Activated T-helper 17 cell treated with anti-CD3 and anti-CD28 coated beads, Interleukin-2, amount 50 U/mL, for 72 hours (primary cell): ENCODE data around the gene PADI3. TPM values are rescaled to one million over a fixed set of nuclear protein-coding genes. Genes with fewer than 3 reads are reported as not detected.

ENCODE experiments used
- ATAC-seq: fragments of 150-1000 bp; cut with Tn5 transposase; replicated peaks from 2 replicates; pipeline ENCODE4 v1.10.0; 2021; ENCODE audit warnings: mild to moderate bottlenecking, moderate library complexity
- H3K27ac Mint-ChIP-seq: one replicate; pipeline ENCODE4 v1.8.0; 2022; ENCODE audit warnings: mixed read lengths
- H3K27me3 Mint-ChIP-seq: one replicate; pipeline ENCODE4 v1.8.0; 2022; ENCODE audit warnings: mixed read lengths
- H3K36me3 Mint-ChIP-seq: one replicate; pipeline ENCODE4 v1.8.0; 2022; ENCODE audit warnings: low read depth, mild to moderate bottlenecking, mixed read lengths
- H3K4me1 Mint-ChIP-seq: one replicate; pipeline ENCODE4 v1.8.0; 2022; ENCODE audit warnings: mixed read lengths
- H3K4me3 Mint-ChIP-seq: one replicate; pipeline ENCODE4 v1.8.0; 2022; ENCODE audit warnings: mild to moderate bottlenecking, mixed read lengths
- H3K9me3 Mint-ChIP-seq: one replicate; pipeline ENCODE4 v1.8.0; 2022; ENCODE audit warnings: mixed read lengths
- total RNA-seq, 2 donors: library from RNA; stranded (reverse); gene quantifications; one replicate each; pipeline ENCODE4 v1.2.3, GENCODE V29; 2022

PADI3 gene
- total RNA-seq, 2 donors from 2014 or later, result not detected

GRCh38 chr1:17282836-17283235 lies 33.9 kb downstream of the PADI3 start:
- Mint-ChIP-seq H3K4me1 (no peaks in the 10 kb centered on the region), H3K9me3 (no peaks in the 10 kb centered on the region)

GRCh38 chr1:17286646-17287045 lies 37.7 kb downstream of the PADI3 start:
- H3K27ac Mint-ChIP-seq, result no peak overlapping the region
- no peaks in the 10 kb centered on the region for H3K36me3 Mint-ChIP-seq
- ATAC-seq, result no peak
- H3K4me1 Mint-ChIP-seq, result no peaks in the 10 kb centered on the region
- peaks cover 18% of the 10 kb centered on the region for H3K27me3 Mint-ChIP-seq
- no peaks in the 10 kb centered on the region for H3K9me3 Mint-ChIP-seq
- no peak overlapping the region for H3K4me3 Mint-ChIP-seq

More at GRCh38 chr1:17282836-17283235, 33.9 kb downstream of the PADI3 start:
- H3K36me3 Mint-ChIP-seq, result no peaks in the 10 kb centered on the region
- H3K27ac Mint-ChIP-seq, result no peak overlapping the region
- peaks cover 20% of the 10 kb centered on the region for H3K27me3 Mint-ChIP-seq
- no peak overlapping the region for H3K4me3 Mint-ChIP-seq
- ATAC-seq, result no peak

GRCh38 chr1:17287130-17287776 lies 38.4 kb downstream of the PADI3 start:
- no peak for ATAC-seq
- Mint-ChIP-seq H3K27ac (no peak overlapping the region), H3K4me1 (no peaks in the 10 kb centered on the region), H3K4me3 (no peak overlapping the region), H3K27me3 (peaks cover 15% of the 10 kb centered on the region), H3K36me3 (no peaks in the 10 kb centered on the region), H3K9me3 (no peaks in the 10 kb centered on the region)

GRCh38 chr1:17289721-17290120 lies 40.8 kb downstream of the PADI3 start:
- Mint-ChIP-seq H3K27ac (no peak overlapping the region), H3K9me3 (no peaks in the 10 kb centered on the region), H3K36me3 (no peaks in the 10 kb centered on the region), H3K4me1 (no peaks in the 10 kb centered on the region), H3K4me3 (no peak overlapping the region), H3K27me3 (peaks cover 26% of the 10 kb centered on the region)
- no peak for ATAC-seq

GRCh38 chr1:17290553-17290952 lies 41.7 kb downstream of the PADI3 start:
- Mint-ChIP-seq H3K27ac (no peak overlapping the region), H3K36me3 (no peaks in the 10 kb centered on the region), H3K27me3 (peaks cover 26% of the 10 kb centered on the region), H3K4me3 (no peak overlapping the region), H3K9me3 (no peaks in the 10 kb centered on the region), H3K4me1 (no peaks in the 10 kb centered on the region)
- ATAC-seq, result no peak

GRCh38 chr1:17292299-17293160 lies 43.6 kb downstream of the PADI3 start:
- Mint-ChIP-seq H3K36me3 (no peaks in the 10 kb centered on the region), H3K27ac (no peak overlapping the region), H3K4me1 (no peaks in the 10 kb centered on the region), H3K27me3 (peaks cover 23% of the 10 kb centered on the region), H3K4me3 (no peak overlapping the region), H3K9me3 (no peaks in the 10 kb centered on the region)
- ATAC-seq, result no peak

- H3K27me3 Mint-ChIP-seq, result peaks cover 23% of the 10 kb centered on the region
- ATAC-seq, result no peak
- no peaks in the 10 kb centered on the region for H3K36me3 Mint-ChIP-seq
- H3K9me3 Mint-ChIP-seq, result no peaks in the 10 kb centered on the region
- H3K27ac Mint-ChIP-seq, result no peak overlapping the region
- no peaks in the 10 kb centered on the region for H3K4me1 Mint-ChIP-seq
- no peak overlapping the region for H3K4me3 Mint-ChIP-seq
Observed at GRCh38 chr1:17293681-17294425, 45.0 kb downstream of the PADI3 start.

GRCh38 chr1:17295292-17295691 lies 46.4 kb downstream of the PADI3 start:
- H3K36me3 Mint-ChIP-seq, result no peaks in the 10 kb centered on the region
- no peaks in the 10 kb centered on the region for H3K9me3 Mint-ChIP-seq
- no peak overlapping the region for H3K4me3 Mint-ChIP-seq
- no peaks in the 10 kb centered on the region for H3K4me1 Mint-ChIP-seq
- H3K27ac Mint-ChIP-seq, result no peak overlapping the region
- ATAC-seq, result no peak
- peaks cover 23% of the 10 kb centered on the region for H3K27me3 Mint-ChIP-seq

- Mint-ChIP-seq H3K27ac (no peak overlapping the region), H3K4me3 (no peak overlapping the region), H3K4me1 (no peaks in the 10 kb centered on the region), H3K27me3 (peaks cover 18% of the 10 kb centered on the region), H3K9me3 (no peaks in the 10 kb centered on the region), H3K36me3 (no peaks in the 10 kb centered on the region)
- no peak for ATAC-seq
Observed at GRCh38 chr1:17296086-17296485, 47.2 kb downstream of the PADI3 start.

- no peak for ATAC-seq
- H3K4me3 Mint-ChIP-seq, result no peak overlapping the region
- no peak overlapping the region for H3K27ac Mint-ChIP-seq
- H3K4me1 Mint-ChIP-seq, result no peaks in the 10 kb centered on the region
- H3K27me3 Mint-ChIP-seq, result peaks cover 17% of the 10 kb centered on the region
- peaks cover 9% of the 10 kb centered on the region for H3K9me3 Mint-ChIP-seq
- H3K36me3 Mint-ChIP-seq, result no peaks in the 10 kb centered on the region
Observed at GRCh38 chr1:17297991-17298390, 49.1 kb downstream of the PADI3 start.

- H3K27ac Mint-ChIP-seq, result no peak overlapping the region
- no peak for ATAC-seq
- H3K9me3 Mint-ChIP-seq, result peaks cover 10% of the 10 kb centered on the region
- no peaks in the 10 kb centered on the region for H3K36me3 Mint-ChIP-seq
- H3K4me1 Mint-ChIP-seq, result no peaks in the 10 kb centered on the region
- peaks cover 13% of the 10 kb centered on the region for H3K27me3 Mint-ChIP-seq
- no peak overlapping the region for H3K4me3 Mint-ChIP-seq
Observed at GRCh38 chr1:17301767-17302166, 52.9 kb downstream of the PADI3 start.

- Mint-ChIP-seq H3K4me3 (no peak overlapping the region), H3K36me3 (no peaks in the 10 kb centered on the region), H3K27me3 (peaks cover 24% of the 10 kb centered on the region), H3K4me1 (no peaks in the 10 kb centered on the region), H3K27ac (no peak overlapping the region), H3K9me3 (peaks cover 10% of the 10 kb centered on the region)
- ATAC-seq, result no peak
Observed at GRCh38 chr1:17304151-17304825, 55.4 kb downstream of the PADI3 start.

- H3K4me3 Mint-ChIP-seq, result no peak overlapping the region
- H3K36me3 Mint-ChIP-seq, result no peaks in the 10 kb centered on the region
- H3K27ac Mint-ChIP-seq, result no peak overlapping the region
- ATAC-seq, result no peak
- H3K27me3 Mint-ChIP-seq, result peaks cover 29% of the 10 kb centered on the region
- H3K9me3 Mint-ChIP-seq, result peaks cover 10% of the 10 kb centered on the region
- H3K4me1 Mint-ChIP-seq, result no peaks in the 10 kb centered on the region
Observed at GRCh38 chr1:17304826-17305175, 55.9 kb downstream of the PADI3 start.

GRCh38 chr1:17305576-17306095 lies 56.7 kb downstream of the PADI3 start:
- ATAC-seq, result no peak
- Mint-ChIP-seq H3K36me3 (no peaks in the 10 kb centered on the region), H3K27me3 (peaks cover 36% of the 10 kb centered on the region), H3K9me3 (peaks cover 10% of the 10 kb centered on the region), H3K27ac (no peak overlapping the region), H3K4me3 (no peak overlapping the region), H3K4me1 (no peaks in the 10 kb centered on the region)
